HL-60 (cell line): Measurements from ENCODE around the gene CYP4A22.

Experiments
- CTCF ChIP-seq: IDR thresholded peaks from one replicate; pipeline ENCODE4 v1.5.1; 2011; ENCODE audit warnings: low read length, control low read depth, inconsistent platforms; ENCODE audit not compliant: insufficient read depth
- GABPA ChIP-seq: IDR thresholded peaks from 2 replicates; pipeline ENCODE4 v1.6.1; 2012; ENCODE audit warnings: low read depth
- POLR2AphosphoS5 ChIP-seq: IDR thresholded peaks from 2 replicates; pipeline ENCODE4 v1.6.1; 2012; ENCODE audit warnings: low read depth
- REST ChIP-seq: IDR thresholded peaks from 2 replicates; pipeline ENCODE4 v1.6.1; 2012; ENCODE audit warnings: low read depth; ENCODE audit not compliant: insufficient replicate concordance

GRCh38 chr1:47178020-47178419 lies 40.8 kb downstream of the CYP4A22 start:
- TF ChIP-seq CTCF (no peak), REST (no peak), POLR2AphosphoS5 (no peak), GABPA (no peak)
